ENCODE data around the gene DLST.

The DLST gene

GRCh38 chr14:74911221-74911620 lies 29.5 kb downstream of the DLST start:
- Histone ChIP-seq H3K27ac (ENCODE audit: low read depth, low read length) (no peak overlapping the region), H3K9ac (ENCODE audit: low read depth, low read length) (no peak overlapping the region), H3K4me1 (ENCODE audit: insufficient read depth, low read length) (no peaks in the 10 kb centered on the region), H3K9me3 (ENCODE audit: insufficient read depth, low read depth, low read length) (no peaks in the 10 kb centered on the region), H3K27me3 (ENCODE audit: insufficient read depth, low read length) (no peaks in the 10 kb centered on the region), H3K36me3 (ENCODE audit: insufficient read depth, low read length) (peaks cover 4% of the 10 kb centered on the region; the same call in 1 of the 2 replicates), H3K4me3 (ENCODE audit: low read length) (no peak overlapping the region)
- WGBS, result 89% methylated on average over 6 of the region's 6 CpGs

- 87% methylated on average over 5 of the region's 5 CpGs for WGBS
- H3K27me3 ChIP-seq (ENCODE audit: insufficient read depth, low read length), result no peaks in the 10 kb centered on the region
- H3K36me3 ChIP-seq (ENCODE audit: insufficient read depth, low read length), result 0 out of 2 replicates have a peak, but pooled peaks cover under 1% of the 10 kb centered on the region
- H3K9ac ChIP-seq (ENCODE audit: low read depth, low read length), result no peak overlapping the region
- H3K4me3 ChIP-seq (ENCODE audit: low read length), result no peak overlapping the region
- H3K4me1 ChIP-seq (ENCODE audit: insufficient read depth, low read length), result no peaks in the 10 kb centered on the region
- no peaks in the 10 kb centered on the region for H3K9me3 ChIP-seq (ENCODE audit: insufficient read depth, low read depth, low read length)
- H3K27ac ChIP-seq (ENCODE audit: low read depth, low read length), result no peak overlapping the region
Observed at GRCh38 chr14:74911704-74912103, 30.0 kb downstream of the DLST start.

- 92% methylated on average over 6 of the region's 6 CpGs for WGBS
- H3K9me3 ChIP-seq (ENCODE audit: insufficient read depth, low read depth, low read length), result no peaks in the 10 kb centered on the region
- no peaks in the 10 kb centered on the region for H3K27me3 ChIP-seq (ENCODE audit: insufficient read depth, low read length)
Observed at GRCh38 chr14:74912111-74912510, 30.4 kb downstream of the DLST start.

GRCh38 chr14:74912801-74913200 lies 31.1 kb downstream of the DLST start:
- WGBS, result 90% methylated on average over 9 of the region's 10 CpGs
- Histone ChIP-seq H3K9ac (ENCODE audit: low read depth, low read length) (no peak overlapping the region), H3K9me3 (ENCODE audit: insufficient read depth, low read depth, low read length) (no peaks in the 10 kb centered on the region), H3K4me1 (ENCODE audit: insufficient read depth, low read length) (no peaks in the 10 kb centered on the region), H3K36me3 (ENCODE audit: insufficient read depth, low read length) (no peaks in the 10 kb centered on the region), H3K27ac (ENCODE audit: low read depth, low read length) (no peak overlapping the region), H3K4me3 (ENCODE audit: low read length) (no peak overlapping the region), H3K27me3 (ENCODE audit: insufficient read depth, low read length) (no peaks in the 10 kb centered on the region)

More at GRCh38 chr14:74912111-74912510, 30.4 kb downstream of the DLST start:
- Histone ChIP-seq H3K9ac (ENCODE audit: low read depth, low read length) (no peak overlapping the region), H3K36me3 (ENCODE audit: insufficient read depth, low read length) (no peaks in the 10 kb centered on the region), H3K27ac (ENCODE audit: low read depth, low read length) (no peak overlapping the region), H3K4me3 (ENCODE audit: low read length) (no peak overlapping the region), H3K4me1 (ENCODE audit: insufficient read depth, low read length) (no peaks in the 10 kb centered on the region)

GRCh38 chr14:74913393-74913910 lies 31.7 kb downstream of the DLST start:
- Histone ChIP-seq H3K36me3 (ENCODE audit: insufficient read depth, low read length) (no peaks in the 10 kb centered on the region), H3K27ac (ENCODE audit: low read depth, low read length) (no peak overlapping the region)
- WGBS, result 80% methylated on average over 5 of the region's 5 CpGs

GRCh38 chr14:74913986-74914573 lies 32.4 kb downstream of the DLST start:
- no peaks in the 10 kb centered on the region for H3K9me3 ChIP-seq (ENCODE audit: insufficient read depth, low read depth, low read length)
- WGBS, result 66% methylated on average over 6 of the region's 6 CpGs
- H3K27me3 ChIP-seq (ENCODE audit: insufficient read depth, low read length), result no peaks in the 10 kb centered on the region
- no peak overlapping the region for H3K4me3 ChIP-seq (ENCODE audit: low read length)
- no peak overlapping the region for H3K9ac ChIP-seq (ENCODE audit: low read depth, low read length)
- H3K36me3 ChIP-seq (ENCODE audit: insufficient read depth, low read length), result no peaks in the 10 kb centered on the region
- H3K4me1 ChIP-seq (ENCODE audit: insufficient read depth, low read length), result no peaks in the 10 kb centered on the region
- H3K27ac ChIP-seq (ENCODE audit: low read depth, low read length), result no peak overlapping the region

More at GRCh38 chr14:74913393-74913910, 31.7 kb downstream of the DLST start:
- H3K4me3 ChIP-seq (ENCODE audit: low read length), result no peak overlapping the region
- no peaks in the 10 kb centered on the region for H3K9me3 ChIP-seq (ENCODE audit: insufficient read depth, low read depth, low read length)
- H3K27me3 ChIP-seq (ENCODE audit: insufficient read depth, low read length), result no peaks in the 10 kb centered on the region
- H3K4me1 ChIP-seq (ENCODE audit: insufficient read depth, low read length), result no peaks in the 10 kb centered on the region
- no peak overlapping the region for H3K9ac ChIP-seq (ENCODE audit: low read depth, low read length)

- no peaks in the 10 kb centered on the region for H3K9me3 ChIP-seq (ENCODE audit: insufficient read depth, low read depth, low read length)
- H3K36me3 ChIP-seq (ENCODE audit: insufficient read depth, low read length), result no peaks in the 10 kb centered on the region
- no peak overlapping the region for H3K4me3 ChIP-seq (ENCODE audit: low read length)
- H3K27me3 ChIP-seq (ENCODE audit: insufficient read depth, low read length), result no peaks in the 10 kb centered on the region
- H3K4me1 ChIP-seq (ENCODE audit: insufficient read depth, low read length), result no peaks in the 10 kb centered on the region
- WGBS, result 93% methylated on average over 4 of the region's 4 CpGs
- no peak overlapping the region for H3K27ac ChIP-seq (ENCODE audit: low read depth, low read length)
- no peak overlapping the region for H3K9ac ChIP-seq (ENCODE audit: low read depth, low read length)
Observed at GRCh38 chr14:74915426-74915825, 33.7 kb downstream of the DLST start.

- WGBS, result 80% methylated on average over 7 of the region's 7 CpGs
- no peak overlapping the region for H3K27ac ChIP-seq (ENCODE audit: low read depth, low read length)
- H3K4me1 ChIP-seq (ENCODE audit: insufficient read depth, low read length), result no peaks in the 10 kb centered on the region
- no peaks in the 10 kb centered on the region for H3K36me3 ChIP-seq (ENCODE audit: insufficient read depth, low read length)
- H3K9me3 ChIP-seq (ENCODE audit: insufficient read depth, low read depth, low read length), result no peaks in the 10 kb centered on the region
- no peak overlapping the region for H3K4me3 ChIP-seq (ENCODE audit: low read length)
- H3K9ac ChIP-seq (ENCODE audit: low read depth, low read length), result no peak overlapping the region
- H3K27me3 ChIP-seq (ENCODE audit: insufficient read depth, low read length), result no peaks in the 10 kb centered on the region
Observed at GRCh38 chr14:74915826-74916225, 34.1 kb downstream of the DLST start.

GRCh38 chr14:74917178-74917543 lies 35.4 kb downstream of the DLST start:
- Histone ChIP-seq H3K36me3 (ENCODE audit: insufficient read depth, low read length) (no peaks in the 10 kb centered on the region), H3K9ac (ENCODE audit: low read depth, low read length) (no peak overlapping the region), H3K27ac (ENCODE audit: low read depth, low read length) (no peak overlapping the region), H3K4me3 (ENCODE audit: low read length) (no peak overlapping the region), H3K9me3 (ENCODE audit: insufficient read depth, low read depth, low read length) (no peaks in the 10 kb centered on the region), H3K27me3 (ENCODE audit: insufficient read depth, low read length) (peaks cover 2% of the 10 kb centered on the region; the same call in 1 of the 2 replicates), H3K4me1 (ENCODE audit: insufficient read depth, low read length) (no peaks in the 10 kb centered on the region)
- WGBS, result 92% methylated on average over 5 of the region's 5 CpGs

GRCh38 chr14:74917646-74918081 lies 35.9 kb downstream of the DLST start:
- H3K9ac ChIP-seq (ENCODE audit: low read depth, low read length), result no peak overlapping the region
- H3K36me3 ChIP-seq (ENCODE audit: insufficient read depth, low read length), result no peaks in the 10 kb centered on the region
- WGBS, result 89% methylated on average over 13 of the region's 13 CpGs
- no peaks in the 10 kb centered on the region for H3K9me3 ChIP-seq (ENCODE audit: insufficient read depth, low read depth, low read length)
- H3K4me3 ChIP-seq (ENCODE audit: low read length), result no peak overlapping the region
- peaks cover 7% of the 10 kb centered on the region; the same call in 1 of the 2 replicates for H3K27me3 ChIP-seq (ENCODE audit: insufficient read depth, low read length)
- H3K27ac ChIP-seq (ENCODE audit: low read depth, low read length), result no peak overlapping the region
- no peaks in the 10 kb centered on the region for H3K4me1 ChIP-seq (ENCODE audit: insufficient read depth, low read length)

- Histone ChIP-seq H3K36me3 (ENCODE audit: insufficient read depth, low read length) (no peaks in the 10 kb centered on the region), H3K27me3 (ENCODE audit: insufficient read depth, low read length) (peaks cover 9% of the 10 kb centered on the region; the same call in 1 of the 2 replicates), H3K9me3 (ENCODE audit: insufficient read depth, low read depth, low read length) (no peaks in the 10 kb centered on the region), H3K4me1 (ENCODE audit: insufficient read depth, low read length) (no peaks in the 10 kb centered on the region), H3K4me3 (ENCODE audit: low read length) (no peak overlapping the region), H3K27ac (ENCODE audit: low read depth, low read length) (no peak overlapping the region), H3K9ac (ENCODE audit: low read depth, low read length) (no peak overlapping the region)
- WGBS, result 95% methylated on average over 9 of the region's 9 CpGs
Observed at GRCh38 chr14:74918380-74918779, 36.7 kb downstream of the DLST start.

All from HUES64 (cell line).